Activated T-cell treated with anti-CD3 and anti-CD28 coated beads, Interleukin-2, amount 50 U/mL, for 72 hours (primary cell): ENCODE measurements around the gene FOXR1. TPM values are rescaled to one million over a fixed set of nuclear protein-coding genes. Genes with fewer than 3 reads are reported as not detected.
"Not testable (repeated sequence)": the region's sequence is repeated elsewhere in the genome, so short reads cannot be mapped to it uniquely, and the experiment has no call there.

ENCODE experiments used
- ATAC-seq, 2 donors: fragments of 150-1000 bp; cut with Tn5 transposase; replicated peaks in 1 of 2; 2 replicates each; pipeline ENCODE4 v1.10.0; 2021; ENCODE audit warnings: moderate library complexity in 2 of 2, mild to moderate bottlenecking in 1 of 2
- DNase-seq, 2 donors: peaks; one replicate each; pipeline ENCODE4 v3.0.0; 2021 to 2022; ENCODE audit warnings: mixed read lengths in 1 of 2
- H3K27ac Mint-ChIP-seq: one replicate; pipeline ENCODE4 v1.8.0; 2022; ENCODE audit warnings: mild to moderate bottlenecking, moderate library complexity, mixed read lengths
- H3K27me3 Mint-ChIP-seq: one replicate; pipeline ENCODE4 v1.8.0; 2022; ENCODE audit warnings: low read depth, mixed read lengths
- H3K36me3 Mint-ChIP-seq, 2 donors: one replicate each; pipeline ENCODE4 v1.8.0; 2022; ENCODE audit warnings: mixed read lengths in 2 of 2, mild to moderate bottlenecking in 1 of 2; ENCODE audit not compliant: insufficient read depth in 2 of 2
- H3K4me1 Mint-ChIP-seq: one replicate; pipeline ENCODE4 v1.8.0; 2022; ENCODE audit warnings: low read depth, mixed read lengths
- H3K4me3 Mint-ChIP-seq, 2 donors: one replicate each; pipeline ENCODE4 v1.8.0; 2022; ENCODE audit warnings: mild to moderate bottlenecking in 2 of 2, mixed read lengths in 2 of 2, moderate library complexity in 2 of 2
- H3K9me3 Mint-ChIP-seq, 2 donors: one replicate each; pipeline ENCODE4 v1.8.0; 2022; ENCODE audit warnings: mixed read lengths in 2 of 2
- total RNA-seq, 2 donors: library from RNA; stranded (reverse); gene quantifications; one replicate each; pipeline ENCODE4 v1.2.3, GENCODE V29; 2022

The FOXR1 gene
- total RNA-seq, 2 donors from 2014 or later: not detected

DNA sequence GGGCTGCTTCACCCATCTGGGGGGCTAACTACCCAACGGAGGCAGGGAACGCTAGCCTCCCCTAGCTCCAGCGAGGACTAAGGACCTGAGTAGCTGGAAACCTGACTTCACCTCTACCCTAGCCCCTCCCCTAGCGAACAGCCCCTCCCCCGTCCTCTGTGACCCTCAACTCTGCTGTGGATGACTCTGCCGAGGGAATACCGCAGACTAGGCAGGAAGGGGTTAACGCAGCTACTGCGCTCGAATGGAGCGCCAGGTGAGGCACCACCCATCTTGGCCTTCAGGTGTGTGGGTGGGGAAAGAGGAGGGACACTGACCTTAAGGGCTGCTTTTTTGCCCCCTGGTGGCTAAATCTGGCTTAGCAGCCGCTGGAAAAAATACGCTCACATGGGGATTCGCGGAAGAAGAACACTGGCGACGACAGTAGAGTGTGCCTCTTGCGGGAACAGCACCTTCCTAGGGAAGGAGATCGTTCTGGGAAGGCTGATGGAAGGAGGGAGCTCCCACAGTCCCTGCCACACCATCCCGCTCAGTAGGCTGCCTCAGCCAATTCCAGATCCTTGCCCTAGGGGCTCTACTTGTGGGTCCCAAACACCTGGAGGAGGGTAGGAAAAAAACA lies 41.4 kb upstream of the FOXR1 start:
- H3K4me1 Mint-ChIP-seq: peaks cover 42% of the 10 kb centered on the region
- peak; percentile 24 to 36 for ATAC-seq
- H3K36me3 Mint-ChIP-seq: peaks cover 2 to 4% of the 10 kb centered on the region in 2 donors
- peak; percentile 91 to 92 for DNase-seq
- peak overlapping the region; percentile 73 to 85 for H3K4me3 Mint-ChIP-seq
- no peaks in the 10 kb centered on the region for H3K27me3 Mint-ChIP-seq
- H3K9me3 Mint-ChIP-seq: no peaks in the 10 kb centered on the region
- H3K27ac Mint-ChIP-seq: peak overlapping the region; percentile 84

DNA sequence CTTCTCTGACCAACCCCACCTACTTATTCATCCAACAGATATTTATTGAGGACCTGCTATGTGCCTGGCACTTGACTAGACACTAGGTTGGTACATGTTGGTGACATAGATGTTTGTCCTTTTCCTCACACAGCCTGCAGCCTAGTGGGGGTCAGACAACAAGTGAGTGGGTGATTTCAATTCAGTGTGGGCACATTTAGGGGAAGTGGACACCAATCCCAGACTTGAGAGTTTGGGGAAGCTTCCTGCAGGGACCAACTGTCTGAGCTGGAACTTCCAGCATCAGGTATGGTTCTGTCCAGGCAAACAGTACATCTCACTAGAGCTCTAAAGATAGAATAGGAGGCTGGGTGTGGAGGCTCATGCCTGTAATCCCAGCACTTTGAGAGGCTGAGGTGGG lies 40.0 kb upstream of the FOXR1 start:
- no peak overlapping the region for H3K4me3 Mint-ChIP-seq
- no peak for ATAC-seq
- H3K27me3 Mint-ChIP-seq: no peaks in the 10 kb centered on the region
- peaks cover 35% of the 10 kb centered on the region for H3K4me1 Mint-ChIP-seq
- DNase-seq: no peak
- H3K27ac Mint-ChIP-seq: no peak overlapping the region
- no peaks in the 10 kb centered on the region for H3K9me3 Mint-ChIP-seq
- H3K36me3 Mint-ChIP-seq: no peaks in the 10 kb centered on the region

DNA sequence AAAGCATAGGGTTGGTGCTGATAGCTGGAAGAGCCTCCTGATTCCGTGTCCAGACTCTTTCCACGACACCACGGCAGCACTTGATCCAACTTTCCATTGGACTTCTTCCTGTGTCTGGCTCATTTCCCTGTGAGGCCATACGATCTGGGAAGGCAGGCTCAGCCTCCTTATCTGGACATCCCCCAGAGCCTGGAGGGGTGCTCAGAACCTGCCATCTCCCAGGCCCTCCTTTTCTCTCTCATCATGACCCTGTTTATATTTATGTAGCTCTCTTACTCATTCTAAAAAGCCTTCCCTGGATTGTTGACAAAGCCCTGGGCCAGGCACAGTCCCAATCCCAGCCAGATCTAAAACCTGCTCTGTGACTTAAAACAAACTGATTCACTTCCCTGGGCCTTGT lies 38.1 kb upstream of the FOXR1 start:
- ATAC-seq (no peak), DNase-seq (no peak)
- H3K36me3 Mint-ChIP-seq: no peaks in the 10 kb centered on the region
- peaks cover 18% of the 10 kb centered on the region for H3K4me1 Mint-ChIP-seq
- H3K27ac Mint-ChIP-seq: no peak overlapping the region
- no peak overlapping the region for H3K4me3 Mint-ChIP-seq
- H3K27me3 Mint-ChIP-seq: no peaks in the 10 kb centered on the region
- H3K9me3 Mint-ChIP-seq: no peaks in the 10 kb centered on the region

DNA sequence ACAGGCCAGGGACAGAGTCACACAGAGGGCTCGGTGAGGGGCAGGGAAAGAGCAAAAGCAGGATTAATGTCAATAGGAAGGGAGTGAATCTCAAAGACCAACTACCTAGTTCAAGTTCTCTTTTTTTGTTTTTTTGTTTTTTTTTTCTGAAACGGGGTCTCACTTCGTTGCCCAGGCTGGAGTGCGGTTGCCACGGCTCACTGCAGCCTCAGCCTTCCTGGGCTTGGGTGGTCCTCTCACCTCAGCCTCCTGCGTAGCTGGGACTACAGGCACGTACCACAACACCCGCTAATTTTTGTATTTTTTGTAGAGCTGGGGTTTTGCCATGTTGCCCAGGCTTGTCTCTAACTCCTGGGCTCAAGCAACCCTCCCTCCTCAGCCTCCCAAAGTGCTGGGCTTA lies 36.2 kb upstream of the FOXR1 start:
- DNase-seq: no peak
- Mint-ChIP-seq H3K36me3 (no peaks in the 10 kb centered on the region), H3K4me1 (peaks cover 28% of the 10 kb centered on the region), H3K27ac (no peak overlapping the region), H3K27me3 (no peaks in the 10 kb centered on the region), H3K9me3 (no peaks in the 10 kb centered on the region), H3K4me3 (no peak overlapping the region)
- ATAC-seq: no peak

DNA sequence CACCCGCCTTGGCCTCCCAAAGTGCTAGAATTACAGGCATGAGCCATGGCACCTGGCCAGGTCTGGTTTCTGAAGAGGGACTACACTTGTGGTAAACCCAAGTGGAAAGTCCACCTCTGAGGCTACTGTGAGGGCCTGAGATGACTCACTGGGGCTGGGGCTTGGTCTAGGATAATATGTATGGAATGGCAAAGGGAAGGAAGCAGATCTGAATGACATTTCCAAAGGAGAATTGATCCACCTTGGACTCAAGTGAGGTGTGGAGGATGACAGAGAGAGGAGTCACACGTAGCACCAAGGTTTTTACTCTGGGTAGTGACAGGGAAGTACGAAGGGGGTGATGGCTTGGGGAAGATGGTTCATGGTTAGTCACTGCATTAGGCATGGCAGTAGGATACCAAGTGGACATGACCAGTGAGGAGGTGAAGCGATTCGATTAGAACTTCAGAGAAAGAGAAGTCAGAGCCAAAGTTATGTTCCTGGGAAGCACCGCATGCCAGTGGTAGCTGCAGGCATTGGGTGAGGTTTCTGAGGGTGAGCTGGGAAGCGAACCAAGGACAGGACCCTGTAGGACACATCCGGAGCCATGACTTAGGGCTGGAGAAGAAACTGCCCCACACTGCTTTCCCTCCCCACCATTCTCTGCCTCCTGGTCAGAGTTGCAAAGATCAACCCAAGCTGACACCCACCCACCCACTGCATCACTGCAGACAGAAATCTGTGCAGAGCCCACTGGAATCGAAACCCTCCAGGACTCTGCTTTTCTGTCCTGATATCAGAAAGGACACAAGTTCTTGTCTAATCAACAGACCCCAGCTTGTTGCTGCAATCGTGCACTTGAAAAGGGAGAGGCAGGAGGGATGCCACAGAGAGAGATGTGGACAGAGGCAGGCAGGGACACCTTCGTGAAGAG lies 32.8 kb upstream of the FOXR1 start:
- Mint-ChIP-seq H3K4me3 (peak overlapping the region in 1 of 2 donors; percentile 52), H3K4me1 (peaks cover 39% of the 10 kb centered on the region), H3K9me3 (no peaks in the 10 kb centered on the region), H3K36me3 (no peaks in the 10 kb centered on the region), H3K27ac (no peak overlapping the region), H3K27me3 (no peaks in the 10 kb centered on the region)
- DNase-seq: no peak
- no peak for ATAC-seq

DNA sequence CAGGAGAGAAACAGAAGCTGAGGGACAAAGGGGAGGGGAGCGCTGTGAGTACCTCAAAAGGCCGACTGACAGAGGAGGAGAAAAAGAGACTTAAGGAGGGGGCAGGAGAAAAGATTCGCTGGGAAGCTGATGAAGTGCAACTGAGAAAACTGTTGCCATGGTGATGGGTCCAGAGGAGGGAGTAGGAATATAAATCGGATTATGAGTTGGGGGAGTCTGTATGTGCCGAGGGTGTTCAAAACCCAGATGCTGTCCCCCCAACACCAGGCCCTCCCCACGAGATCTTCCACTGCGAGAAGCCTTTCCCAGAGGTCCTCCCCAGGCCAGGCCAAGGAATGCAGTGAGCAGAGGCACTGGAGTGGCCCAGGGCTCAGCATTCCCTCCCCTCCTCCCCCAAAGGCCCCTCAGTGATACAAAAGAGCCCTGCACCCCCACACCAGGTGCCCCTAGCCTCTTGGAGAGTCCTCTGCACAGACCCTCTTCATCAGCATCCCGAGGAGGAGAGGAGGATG lies 32.1 kb upstream of the FOXR1 start:
- DNase-seq: no peak
- ATAC-seq: no peak
- H3K9me3 Mint-ChIP-seq: no peaks in the 10 kb centered on the region
- peak overlapping the region in 1 of 2 donors; percentile 52 for H3K4me3 Mint-ChIP-seq
- no peaks in the 10 kb centered on the region for H3K36me3 Mint-ChIP-seq
- H3K4me1 Mint-ChIP-seq: peaks cover 39% of the 10 kb centered on the region
- H3K27ac Mint-ChIP-seq: no peak overlapping the region
- no peaks in the 10 kb centered on the region for H3K27me3 Mint-ChIP-seq

DNA sequence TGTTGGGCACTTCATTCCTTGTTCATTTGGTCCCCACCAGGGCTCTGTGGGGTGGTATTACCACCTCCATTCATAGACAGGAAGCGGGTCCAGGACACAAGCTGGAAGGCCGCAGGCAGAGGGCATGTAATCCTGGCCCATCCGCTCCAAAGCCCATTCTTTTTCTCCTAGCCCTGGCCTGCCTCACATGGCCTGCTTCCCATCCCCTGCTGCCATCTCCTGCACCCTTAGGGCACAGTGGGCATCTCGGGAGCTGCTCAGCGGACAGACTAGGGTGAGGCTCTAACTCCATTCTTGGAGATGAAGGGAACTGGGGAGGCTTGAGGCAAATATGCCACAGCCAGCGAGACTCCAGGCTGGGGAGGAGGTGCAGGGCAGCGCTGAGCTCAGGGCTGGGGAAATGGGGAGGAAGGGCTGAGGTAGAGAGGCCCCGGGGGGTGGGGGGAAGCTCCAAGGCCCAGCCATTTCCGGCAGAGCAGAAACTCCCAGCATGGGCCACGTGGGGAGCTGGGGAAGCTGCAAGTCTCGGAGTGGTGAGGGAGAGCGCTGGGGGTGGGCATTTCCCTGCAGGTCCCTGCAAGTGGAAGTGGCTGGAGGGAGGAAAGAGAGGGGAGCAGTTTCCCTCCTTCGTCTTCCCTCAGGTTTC lies 31.5 kb upstream of the FOXR1 start:
- Mint-ChIP-seq H3K9me3 (no peaks in the 10 kb centered on the region), H3K4me3 (peak overlapping the region; percentile 34 to 64), H3K27me3 (no peaks in the 10 kb centered on the region), H3K27ac (no peak overlapping the region), H3K36me3 (no peaks in the 10 kb centered on the region), H3K4me1 (peaks cover 39% of the 10 kb centered on the region)
- DNase-seq (peak; percentile 65), ATAC-seq (peak; percentile 89 to 91)

DNA sequence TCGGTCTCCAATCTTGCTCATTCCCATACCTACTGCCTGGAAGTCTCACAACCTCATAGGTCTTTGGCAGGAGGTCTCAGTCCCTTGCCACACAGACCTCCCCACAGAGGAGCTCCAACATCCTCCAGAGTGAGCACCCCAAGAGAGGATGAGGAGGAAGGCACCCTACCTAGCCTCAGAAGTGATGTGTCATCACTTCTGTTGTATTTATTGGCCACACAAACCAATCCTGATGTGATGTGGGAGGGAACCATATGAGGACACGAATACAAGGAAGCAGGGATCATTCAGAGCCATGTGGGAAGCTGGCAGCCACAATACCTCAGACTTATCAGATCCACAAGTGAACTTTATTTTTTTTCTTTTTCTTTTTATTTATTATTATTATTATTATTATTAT lies 24.5 kb upstream of the FOXR1 start:
- no peak for ATAC-seq
- H3K36me3 Mint-ChIP-seq: no peaks in the 10 kb centered on the region
- no peaks in the 10 kb centered on the region for H3K9me3 Mint-ChIP-seq
- peaks cover 6% of the 10 kb centered on the region for H3K4me1 Mint-ChIP-seq
- DNase-seq: no peak
- H3K27ac Mint-ChIP-seq: no peak overlapping the region
- H3K4me3 Mint-ChIP-seq: no peak overlapping the region
- no peaks in the 10 kb centered on the region for H3K27me3 Mint-ChIP-seq

DNA sequence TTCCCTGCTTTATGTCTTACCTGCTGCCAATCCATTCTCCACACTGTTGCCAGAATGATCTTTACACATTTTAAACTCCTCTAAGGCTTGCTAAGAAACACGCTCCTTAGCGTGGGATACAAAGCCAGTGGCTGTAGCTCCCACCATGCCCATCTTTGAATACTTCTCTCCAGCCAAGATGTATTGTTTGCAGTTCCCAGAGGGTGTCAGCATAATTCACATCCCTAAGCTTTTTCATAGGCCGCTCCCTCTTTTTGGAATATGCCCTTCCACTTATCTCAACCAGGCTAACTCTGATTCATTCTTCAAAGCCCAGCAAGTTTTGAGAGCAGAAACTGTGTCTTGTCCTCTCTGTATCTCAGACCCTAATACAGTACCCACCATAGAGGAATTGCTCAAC lies 23.6 kb upstream of the FOXR1 start:
- Mint-ChIP-seq H3K27ac (no peak overlapping the region), H3K4me1 (peaks cover 5% of the 10 kb centered on the region), H3K4me3 (no peak overlapping the region), H3K36me3 (no peaks in the 10 kb centered on the region), H3K27me3 (no peaks in the 10 kb centered on the region), H3K9me3 (no peaks in the 10 kb centered on the region)
- no peak for DNase-seq
- ATAC-seq: no peak

DNA sequence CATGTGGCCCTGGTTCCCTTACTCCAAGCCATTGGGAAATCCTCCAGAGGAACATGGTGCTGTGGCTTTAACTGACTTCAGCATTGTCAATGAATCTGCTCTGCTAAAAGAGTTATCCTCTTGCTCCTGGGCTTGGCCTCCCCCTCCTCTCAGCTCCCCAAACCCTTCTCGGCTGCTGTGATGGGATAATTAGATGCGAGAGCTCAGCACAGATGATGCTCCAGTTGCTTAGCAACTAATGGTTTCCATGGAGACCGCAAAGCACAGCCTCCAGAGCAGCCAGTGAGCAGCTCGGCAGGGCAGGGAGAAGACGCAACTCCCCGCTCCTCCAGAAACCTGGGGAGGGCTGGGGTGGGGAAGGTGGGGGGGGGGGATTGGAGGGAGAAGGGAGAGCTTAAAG lies 18.3 kb upstream of the FOXR1 start:
- Mint-ChIP-seq H3K4me1 (peaks cover 4% of the 10 kb centered on the region), H3K4me3 (no peak overlapping the region), H3K27ac (no peak overlapping the region), H3K36me3 (no peaks in the 10 kb centered on the region), H3K27me3 (no peaks in the 10 kb centered on the region), H3K9me3 (no peaks in the 10 kb centered on the region)
- ATAC-seq (no peak), DNase-seq (no peak)

DNA sequence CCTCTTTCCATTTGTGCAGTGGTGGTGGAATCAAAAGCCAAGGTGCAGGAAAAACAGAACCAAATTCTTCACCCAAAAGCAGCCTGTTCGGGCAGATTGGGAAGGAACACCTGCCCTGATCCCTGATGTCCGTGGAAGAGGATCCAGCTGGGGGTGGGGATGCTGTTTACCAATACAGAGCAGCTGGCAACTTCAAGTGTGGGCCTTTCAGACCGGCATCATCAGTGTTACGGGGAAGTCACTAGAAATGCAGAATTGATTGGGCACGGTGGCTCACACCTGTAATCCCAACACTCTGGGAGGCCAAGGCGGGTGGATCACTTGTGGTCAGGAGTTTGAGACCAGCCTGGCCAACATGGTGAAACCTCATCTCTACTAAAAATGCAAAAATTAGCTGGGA lies 17.6 kb upstream of the FOXR1 start:
- not testable (repeated sequence) for H3K9me3 Mint-ChIP-seq, DNase-seq, H3K4me1 Mint-ChIP-seq, H3K36me3 Mint-ChIP-seq, H3K4me3 Mint-ChIP-seq, H3K27ac Mint-ChIP-seq, ATAC-seq, H3K27me3 Mint-ChIP-seq

DNA sequence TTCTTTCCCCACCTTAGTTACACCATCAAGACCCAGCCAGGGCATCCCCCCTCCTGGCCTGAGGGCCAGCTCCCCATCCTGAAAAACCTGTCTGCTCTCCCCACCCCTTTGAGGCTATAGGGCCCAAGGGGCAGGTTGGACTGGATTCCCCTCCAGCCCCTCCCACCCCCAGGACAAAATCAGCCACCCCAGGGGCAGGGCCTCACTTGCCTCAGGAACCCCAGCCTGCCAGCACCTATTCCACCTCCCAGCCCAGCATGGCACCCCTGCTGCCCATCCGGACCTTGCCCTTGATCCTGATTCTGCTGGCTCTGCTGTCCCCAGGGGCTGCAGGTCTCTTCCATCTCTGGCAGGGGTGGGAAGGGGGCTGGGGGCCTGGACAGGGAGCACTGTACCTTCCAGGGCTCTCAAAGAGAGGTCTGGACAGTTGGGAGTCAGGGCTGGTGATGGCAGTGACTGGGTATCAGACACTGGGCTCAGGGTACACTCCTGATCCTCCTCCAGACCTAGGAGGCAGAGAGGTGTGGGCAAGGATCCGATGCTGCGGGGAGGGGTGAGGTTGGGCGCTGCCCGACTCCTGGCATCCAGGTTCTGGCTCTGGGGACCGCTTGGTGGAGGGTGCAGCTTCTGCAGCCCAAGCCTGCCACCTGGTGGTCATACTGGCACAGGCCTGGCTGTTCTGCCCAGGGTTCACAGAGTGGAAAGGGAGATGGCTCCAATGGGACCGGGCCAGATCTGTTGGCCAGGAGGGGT lies 15.3 kb upstream of the FOXR1 start, which contains the start of gene UPK2:
Gene UPK2, plus strand, starts transcription at position 205 of the 753 bp plus-strand sequence. Its CDS starts 53 bp downstream, at position 258.
- Mint-ChIP-seq H3K9me3 (no peaks in the 10 kb centered on the region), H3K4me3 (no peak within 1 kb of the TSS), H3K27ac (no peak within 1 kb of the TSS), H3K27me3 (no peaks in the 10 kb centered on the region), H3K36me3 (no peaks in the 10 kb centered on the region), H3K4me1 (peaks cover 4% of the 10 kb centered on the region)
- DNase-seq (peak; percentile 90 to 91), ATAC-seq (peak; percentile 99 to 100)
